Measurements from ENCODE around the gene CCSER1.

The CCSER1 gene

DNA sequence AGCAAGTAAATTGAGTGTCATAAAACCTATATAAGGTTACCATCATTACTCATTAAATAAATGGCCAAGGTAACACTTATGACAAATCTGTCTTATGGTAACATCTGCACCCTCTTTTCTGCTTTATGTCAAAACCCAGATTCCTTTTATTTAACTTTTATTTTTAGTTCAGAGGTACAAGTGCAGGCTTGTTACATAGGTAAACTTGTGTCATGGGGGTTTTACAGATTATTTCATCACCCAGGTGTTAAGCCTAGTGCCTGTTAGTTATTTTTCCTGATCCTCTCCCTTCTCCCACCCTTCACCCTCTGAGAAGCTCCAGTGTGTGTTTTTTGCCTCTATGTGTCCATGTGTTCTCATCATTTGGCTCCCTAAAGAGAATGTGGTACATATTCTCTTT, 930.7 kb downstream of the CCSER1 start:
- ATAC-seq (ENCODE audit: insufficient read depth, low read depth) (no peak), DNase-seq (no peak)
- no peak overlapping the region for H3K27ac ChIP-seq (ENCODE audit: low read length)

DNA sequence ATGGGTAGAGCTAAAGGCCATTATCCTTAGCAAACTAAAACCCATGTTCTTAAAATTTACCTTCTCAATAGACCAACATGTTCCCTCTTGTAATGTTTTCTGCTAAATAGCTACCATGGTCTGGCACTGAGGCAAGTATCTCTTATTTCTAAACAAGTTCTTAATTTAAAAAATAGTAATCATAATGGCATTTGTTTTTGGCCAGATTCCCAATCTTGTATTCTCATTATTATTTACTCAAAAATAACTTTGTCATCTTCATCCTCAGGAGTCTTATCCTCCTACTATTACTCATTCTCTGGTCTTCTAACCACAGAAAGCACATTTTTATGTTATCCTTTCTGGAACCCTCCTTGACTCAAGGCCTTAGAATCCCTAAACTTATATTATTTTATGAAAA, 931.2 kb downstream of the CCSER1 start:
- Histone ChIP-seq H3K27me3 (ENCODE audit: insufficient read depth, low read length, poor library complexity) (no peaks in the 10 kb centered on the region), H3K4me3 (ENCODE audit: low read depth in 1 of 2, low read length in 2 of 2) (no peak overlapping the region), H3K27ac (ENCODE audit: low read length) (no peak overlapping the region), H3K9ac (ENCODE audit: low read depth, low read length) (no peak overlapping the region), H4K20me1 (ENCODE audit: insufficient read depth, low read length) (no peaks in the 10 kb centered on the region), H2AFZ (ENCODE audit: low read depth, low read length) (no peak overlapping the region), H3K9me3 (ENCODE audit: insufficient read depth, low read length, severe bottlenecking) (no peaks in the 10 kb centered on the region), H3K4me1 (ENCODE audit: insufficient read depth, low read length) (no peaks in the 10 kb centered on the region), H3K4me2 (ENCODE audit: insufficient read depth, low read length) (no peak overlapping the region), H3K79me2 (ENCODE audit: insufficient read depth, low read length) (no peaks in the 10 kb centered on the region), H3K36me3 (ENCODE audit: insufficient read depth, low read length) (no peaks in the 10 kb centered on the region)
- DNase-seq, result no peak
- ATAC-seq (ENCODE audit: insufficient read depth, low read depth), result no peak
- TF ChIP-seq, protein P1, sequence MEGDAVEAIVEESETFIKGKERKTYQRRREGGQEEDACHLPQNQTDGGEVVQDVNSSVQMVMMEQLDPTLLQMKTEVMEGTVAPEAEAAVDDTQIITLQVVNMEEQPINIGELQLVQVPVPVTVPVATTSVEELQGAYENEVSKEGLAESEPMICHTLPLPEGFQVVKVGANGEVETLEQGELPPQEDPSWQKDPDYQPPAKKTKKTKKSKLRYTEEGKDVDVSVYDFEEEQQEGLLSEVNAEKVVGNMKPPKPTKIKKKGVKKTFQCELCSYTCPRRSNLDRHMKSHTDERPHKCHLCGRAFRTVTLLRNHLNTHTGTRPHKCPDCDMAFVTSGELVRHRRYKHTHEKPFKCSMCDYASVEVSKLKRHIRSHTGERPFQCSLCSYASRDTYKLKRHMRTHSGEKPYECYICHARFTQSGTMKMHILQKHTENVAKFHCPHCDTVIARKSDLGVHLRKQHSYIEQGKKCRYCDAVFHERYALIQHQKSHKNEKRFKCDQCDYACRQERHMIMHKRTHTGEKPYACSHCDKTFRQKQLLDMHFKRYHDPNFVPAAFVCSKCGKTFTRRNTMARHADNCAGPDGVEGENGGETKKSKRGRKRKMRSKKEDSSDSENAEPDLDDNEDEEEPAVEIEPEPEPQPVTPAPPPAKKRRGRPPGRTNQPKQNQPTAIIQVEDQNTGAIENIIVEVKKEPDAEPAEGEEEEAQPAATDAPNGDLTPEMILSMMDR (IDR thresholded peaks at IDR 0.05; ENCODE audit: borderline replicate concordance, extremely low read depth, low read length, poor library complexity, severe bottlenecking), result no peak
- TF ChIP-seq EZH2 (IDR thresholded peaks at IDR 0.05; ENCODE audit: borderline replicate concordance, low read depth, low read length, severe bottlenecking), result no peak

More for the DNA sequence above, 930.7 kb downstream of the CCSER1 start:
- TF ChIP-seq, protein P1 (IDR thresholded peaks at IDR 0.05; ENCODE audit: borderline replicate concordance, extremely low read depth, low read length, poor library complexity, severe bottlenecking), result no peak
- no peak for TF ChIP-seq EZH2 (IDR thresholded peaks at IDR 0.05; ENCODE audit: borderline replicate concordance, low read depth, low read length, severe bottlenecking)
- Histone ChIP-seq H3K4me3 (ENCODE audit: low read depth in 1 of 2, low read length in 2 of 2) (no peak overlapping the region), H3K79me2 (ENCODE audit: insufficient read depth, low read length) (no peaks in the 10 kb centered on the region), H3K9me3 (ENCODE audit: insufficient read depth, low read length, severe bottlenecking) (no peaks in the 10 kb centered on the region), H3K4me1 (ENCODE audit: insufficient read depth, low read length) (no peaks in the 10 kb centered on the region), H3K4me2 (ENCODE audit: insufficient read depth, low read length) (no peak overlapping the region), H3K27me3 (ENCODE audit: insufficient read depth, low read length, poor library complexity) (no peaks in the 10 kb centered on the region), H2AFZ (ENCODE audit: low read depth, low read length) (no peak overlapping the region), H3K36me3 (ENCODE audit: insufficient read depth, low read length) (no peaks in the 10 kb centered on the region), H3K9ac (ENCODE audit: low read depth, low read length) (no peak overlapping the region), H4K20me1 (ENCODE audit: insufficient read depth, low read length) (no peaks in the 10 kb centered on the region)

DNA sequence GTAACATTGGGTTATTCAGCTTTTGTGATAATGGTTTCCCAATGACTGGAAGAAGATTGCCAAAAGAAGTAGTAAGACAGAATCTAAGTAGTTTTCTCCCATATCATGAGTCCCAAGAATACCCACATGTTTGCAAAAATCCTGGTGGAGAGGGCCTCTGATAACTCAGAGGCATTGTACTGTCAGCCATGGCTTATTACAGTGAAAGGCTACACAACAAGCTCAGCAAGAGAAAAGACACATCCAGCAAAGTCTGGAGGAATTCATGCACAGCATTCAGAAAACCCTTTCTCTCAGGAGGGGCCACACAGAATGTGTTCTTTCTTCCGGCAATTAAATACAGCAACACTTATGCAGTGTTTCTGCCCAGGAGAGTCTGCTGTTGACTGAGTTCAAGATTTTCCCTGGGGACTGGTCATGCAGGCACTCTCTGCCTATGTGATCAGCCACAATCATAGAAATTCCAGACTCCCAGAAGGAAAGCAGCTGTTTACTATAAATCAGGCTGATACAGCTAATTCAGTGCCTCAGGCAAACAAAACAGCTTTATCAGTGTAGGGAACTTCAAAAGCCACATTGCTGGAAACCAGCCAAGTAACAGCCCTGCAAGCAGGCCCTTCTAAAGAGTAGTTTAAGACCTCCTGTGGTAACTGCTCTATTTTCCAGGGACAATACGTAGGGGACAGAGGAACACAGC, 937.1 kb downstream of the CCSER1 start:
- H3K4me3 ChIP-seq (ENCODE audit: low read depth in 1 of 2, low read length in 2 of 2), result no peak overlapping the region
- no peak overlapping the region for H3K27ac ChIP-seq (ENCODE audit: low read length)
- H3K36me3 ChIP-seq (ENCODE audit: insufficient read depth, low read length), result no peaks in the 10 kb centered on the region
- no peaks in the 10 kb centered on the region for H4K20me1 ChIP-seq (ENCODE audit: insufficient read depth, low read length)
- DNase-seq, result peak; percentile 5
- H3K79me2 ChIP-seq (ENCODE audit: insufficient read depth, low read length), result no peaks in the 10 kb centered on the region
- ATAC-seq (ENCODE audit: insufficient read depth, low read depth), result no peak; the same call in 2 of the 3 replicates
- no peaks in the 10 kb centered on the region for H3K27me3 ChIP-seq (ENCODE audit: insufficient read depth, low read length, poor library complexity)
- no peaks in the 10 kb centered on the region for H3K9me3 ChIP-seq (ENCODE audit: insufficient read depth, low read length, severe bottlenecking)
- no peak overlapping the region for H3K4me2 ChIP-seq (ENCODE audit: insufficient read depth, low read length)
- H3K9ac ChIP-seq (ENCODE audit: low read depth, low read length), result no peak overlapping the region
- no peak overlapping the region for H2AFZ ChIP-seq (ENCODE audit: low read depth, low read length)
- TF ChIP-seq, protein P1 (IDR thresholded peaks at IDR 0.05; ENCODE audit: borderline replicate concordance, extremely low read depth, low read length, poor library complexity, severe bottlenecking), result no peak
- no peak for TF ChIP-seq EZH2 (IDR thresholded peaks at IDR 0.05; ENCODE audit: borderline replicate concordance, low read depth, low read length, severe bottlenecking)
- H3K4me1 ChIP-seq (ENCODE audit: insufficient read depth, low read length), result no peaks in the 10 kb centered on the region
